Peyer's patch (tissue), 4 donors: ENCODE data around the gene PDE4C.

Experiments used
- POLR2A ChIP-seq, 2 donors: fragments of 450-650 bp; IDR thresholded peaks; one replicate each; pipeline ENCODE4 v1.5.1; 2017; ENCODE audit warnings: antibody characterized with exemption in 2 of 2, mild to moderate bottlenecking in 2 of 2, moderate library complexity in 2 of 2
- TF ChIP-seq, protein P1 (sequence below), 6 experiments: fragments of 450-650 bp in 4 of 6; fragments of 200-600 bp in 2 of 6; sonication (generic) in 1 of 6; IDR thresholded peaks; one replicate each; pipeline ENCODE4 v1.5.1; 2017 to 2019; ENCODE audit warnings: antibody characterized with exemption in 6 of 6, mild to moderate bottlenecking in 3 of 6, moderate library complexity in 1 of 6

DNA sequence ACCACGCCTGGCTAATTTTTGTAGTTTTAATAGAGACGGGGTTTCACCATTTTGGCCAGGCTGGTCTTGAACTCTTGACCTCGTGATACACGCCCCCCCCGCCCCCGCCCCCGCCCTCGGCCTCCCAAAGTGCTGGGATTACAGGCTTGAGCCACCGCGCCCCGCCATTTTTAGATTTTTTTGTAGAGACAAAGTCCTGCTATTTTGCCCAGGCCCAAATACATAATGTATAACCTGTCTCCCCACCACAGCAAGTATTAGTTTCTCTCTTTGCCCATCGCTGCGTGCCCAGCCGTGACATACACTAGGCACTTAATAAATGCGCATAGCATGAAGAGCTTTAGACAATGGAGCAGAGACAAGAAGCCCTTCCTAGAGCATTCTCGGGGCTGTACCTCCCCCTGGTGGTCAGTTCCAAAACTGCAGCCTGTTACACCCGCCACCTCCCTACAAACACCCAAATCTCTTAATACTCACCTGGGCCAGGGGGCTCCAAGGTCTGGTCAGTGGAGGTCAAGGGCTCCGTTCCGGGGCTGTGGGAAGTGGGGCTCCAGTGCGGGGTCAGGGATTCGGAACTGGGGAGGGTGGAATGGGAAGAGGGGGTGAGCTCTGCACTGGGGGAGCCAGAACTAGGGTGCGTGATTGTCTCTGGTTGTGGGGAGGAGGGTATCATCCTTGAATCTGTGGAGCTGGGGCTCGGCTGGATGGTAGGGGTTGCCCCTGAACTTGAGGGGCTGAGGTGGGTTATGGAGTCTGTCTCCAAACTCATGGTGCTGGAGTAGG lies 25.5 kb upstream of the PDE4C start:
- TF ChIP-seq POLR2A (IDR thresholded peaks at IDR 0.05), result no peak
- TF ChIP-seq, protein P1, sequence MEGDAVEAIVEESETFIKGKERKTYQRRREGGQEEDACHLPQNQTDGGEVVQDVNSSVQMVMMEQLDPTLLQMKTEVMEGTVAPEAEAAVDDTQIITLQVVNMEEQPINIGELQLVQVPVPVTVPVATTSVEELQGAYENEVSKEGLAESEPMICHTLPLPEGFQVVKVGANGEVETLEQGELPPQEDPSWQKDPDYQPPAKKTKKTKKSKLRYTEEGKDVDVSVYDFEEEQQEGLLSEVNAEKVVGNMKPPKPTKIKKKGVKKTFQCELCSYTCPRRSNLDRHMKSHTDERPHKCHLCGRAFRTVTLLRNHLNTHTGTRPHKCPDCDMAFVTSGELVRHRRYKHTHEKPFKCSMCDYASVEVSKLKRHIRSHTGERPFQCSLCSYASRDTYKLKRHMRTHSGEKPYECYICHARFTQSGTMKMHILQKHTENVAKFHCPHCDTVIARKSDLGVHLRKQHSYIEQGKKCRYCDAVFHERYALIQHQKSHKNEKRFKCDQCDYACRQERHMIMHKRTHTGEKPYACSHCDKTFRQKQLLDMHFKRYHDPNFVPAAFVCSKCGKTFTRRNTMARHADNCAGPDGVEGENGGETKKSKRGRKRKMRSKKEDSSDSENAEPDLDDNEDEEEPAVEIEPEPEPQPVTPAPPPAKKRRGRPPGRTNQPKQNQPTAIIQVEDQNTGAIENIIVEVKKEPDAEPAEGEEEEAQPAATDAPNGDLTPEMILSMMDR (IDR thresholded peaks at IDR 0.05), result peak; percentile 94 to 98 (median 96)
